GM12873 (cell line): ENCODE data around the gene TOMM7.

Experiments used
- CTCF ChIP-seq: IDR thresholded peaks from 2 replicates; pipeline ENCODE4 v1.5.1; 2012; ENCODE audit warnings: low read depth, mild to moderate bottlenecking, moderate library complexity, low read length, control low read depth; ENCODE audit not compliant: insufficient read depth; ENCODE audit errors: missing control alignments

Gene TOMM7

DNA sequence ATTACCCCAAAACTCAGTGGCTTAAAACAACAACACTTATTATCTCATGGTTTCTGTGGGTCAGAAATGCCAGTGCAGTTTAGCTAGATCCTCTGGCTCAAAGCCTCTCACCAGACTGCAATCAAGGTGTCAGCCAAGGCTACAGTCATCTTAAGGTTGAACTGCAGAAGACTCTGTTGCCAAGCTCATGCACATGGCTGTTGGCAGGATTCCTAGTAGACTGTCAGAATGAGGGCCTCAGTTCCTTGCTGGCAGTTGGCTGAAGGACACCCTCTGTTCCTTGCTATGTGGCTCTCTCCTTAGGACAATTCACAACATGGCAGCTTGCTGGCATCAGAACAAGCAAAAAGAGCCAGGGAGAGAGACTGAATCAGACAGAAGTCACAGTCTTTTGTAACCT lies 34.7 kb downstream of the TOMM7 start:
- no peak for TF ChIP-seq CTCF

- no peak for TF ChIP-seq CTCF
These were observed 36.2 kb downstream of the TOMM7 start for GRCh38 chr7:22786290-22786932.

GRCh38 chr7:22784346-22784745 lies 38.3 kb downstream of the TOMM7 start:
- TF ChIP-seq CTCF = no peak

DNA sequence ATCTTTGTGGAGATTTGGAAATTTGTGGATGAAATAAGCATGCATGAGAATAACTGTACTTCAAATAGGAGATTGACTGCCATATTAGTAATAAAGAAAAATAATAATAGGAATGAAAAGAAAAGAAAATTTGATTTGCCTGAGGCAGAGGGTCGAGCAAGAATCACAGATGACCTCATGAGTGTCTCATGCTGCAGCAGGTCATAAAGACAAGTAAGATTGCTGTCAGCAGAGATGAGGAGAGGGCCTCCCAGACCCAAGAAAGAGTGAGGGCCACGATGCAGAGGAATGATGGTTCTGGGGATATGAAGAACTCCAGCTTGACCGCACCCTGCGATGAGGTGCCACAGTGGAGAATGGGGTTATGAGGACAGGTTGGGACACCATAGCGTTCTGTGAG lies 39.2 kb downstream of the TOMM7 start:
- no peak for TF ChIP-seq CTCF

DNA sequence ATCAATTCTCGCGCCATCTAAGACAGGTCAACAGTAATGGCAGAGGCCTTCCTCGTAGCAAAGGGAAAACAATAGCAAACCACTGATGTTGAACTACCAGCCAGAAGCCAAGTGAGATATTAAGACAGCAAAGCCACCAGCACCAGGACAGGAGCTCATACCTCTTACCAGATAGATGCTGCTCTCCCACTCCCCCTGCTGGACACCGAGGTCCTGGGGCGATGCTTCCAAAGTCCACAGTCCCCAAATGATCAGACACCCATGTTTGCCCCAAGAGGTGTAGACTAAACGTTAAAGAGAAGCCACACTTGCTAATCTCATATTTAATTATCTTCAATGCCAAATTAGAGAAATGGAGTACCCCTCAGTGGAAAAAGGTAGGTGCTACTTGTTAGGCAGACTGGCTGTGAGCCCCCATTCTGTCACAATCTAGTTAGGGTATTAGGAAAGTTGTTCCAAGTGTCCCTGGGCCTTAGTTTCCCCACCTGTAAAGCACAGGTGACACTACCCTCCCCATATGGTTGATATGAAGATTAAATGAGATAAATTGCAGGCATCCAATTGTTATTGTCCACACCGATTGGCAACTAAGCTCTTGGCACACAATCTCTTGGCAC lies 39.9 kb downstream of the TOMM7 start:
- peak; percentile 98 for TF ChIP-seq CTCF

DNA sequence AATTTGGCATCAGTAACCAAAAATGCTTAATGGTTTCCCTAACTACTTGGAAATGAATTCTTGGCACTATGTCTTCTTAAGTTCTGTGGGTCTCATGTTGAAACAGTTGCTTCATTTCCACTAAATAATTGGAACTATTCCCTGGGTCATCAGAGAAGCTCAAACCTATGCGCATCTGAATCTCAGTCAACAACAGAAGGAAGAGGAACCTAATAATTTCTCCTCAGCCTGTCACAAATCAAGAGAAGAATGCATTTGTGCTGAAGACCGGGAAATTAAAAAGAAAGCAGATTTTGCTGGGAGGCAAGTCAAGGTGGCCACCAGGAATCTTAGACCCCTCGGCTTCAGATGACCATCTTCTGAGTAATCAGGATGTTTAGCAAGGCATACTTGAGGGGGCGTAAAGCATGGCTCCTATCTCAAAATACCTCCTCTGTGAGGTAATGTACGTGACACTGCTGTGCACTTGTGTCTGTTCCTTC lies 41.4 kb downstream of the TOMM7 start:
- TF ChIP-seq CTCF = no peak

DNA sequence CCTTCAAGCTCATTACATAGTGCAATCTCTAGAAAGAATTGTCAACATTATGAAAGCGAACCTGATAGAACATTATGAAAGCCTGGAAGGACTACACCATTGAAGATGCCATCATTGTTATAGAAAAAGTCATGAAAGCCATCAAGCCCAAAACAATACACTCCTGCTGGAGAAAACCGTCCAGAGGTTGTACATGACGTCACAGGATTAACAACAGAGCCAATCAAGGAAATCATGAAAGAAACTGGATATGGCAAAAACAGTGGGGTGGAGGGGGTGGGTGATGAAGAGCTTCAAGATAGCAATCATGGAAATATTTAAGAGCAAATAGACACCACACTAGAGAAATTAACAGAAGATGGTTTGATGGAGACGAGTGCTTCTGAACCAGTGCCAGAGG lies 45.7 kb downstream of the TOMM7 start:
- TF ChIP-seq CTCF = no peak
